HEK293T (cell line): ENCODE measurements around the gene TTC23L.

Experiments used
- FOXA1 ChIP-seq: fragments of 450-650 bp; IDR thresholded peaks from 2 replicates; pipeline ENCODE4 v1.6.1; 2016; ENCODE audit warnings: mild to moderate bottlenecking
- FOXK2 ChIP-seq: fragments of 450-650 bp; IDR thresholded peaks from 2 replicates; pipeline ENCODE4 v1.6.1; 2016; ENCODE audit warnings: mild to moderate bottlenecking
- FOXM1 ChIP-seq: fragments of 450-650 bp; IDR thresholded peaks from 2 replicates; pipeline ENCODE4 v1.6.1; 2017; ENCODE audit warnings: mild to moderate bottlenecking, borderline replicate concordance
- L3MBTL2 ChIP-seq: fragments of 450-650 bp; conservative IDR thresholded peaks from 2 replicates; pipeline ENCODE4 v1.6.1; 2016; ENCODE audit warnings: mild to moderate bottlenecking
- NFRKB ChIP-seq: fragments of 450-650 bp; IDR thresholded peaks from 2 replicates; pipeline ENCODE4 v1.6.1; 2016; ENCODE audit warnings: mild to moderate bottlenecking, moderate library complexity
- SP1 ChIP-seq: fragments of 450-650 bp; IDR thresholded peaks from 2 replicates; pipeline ENCODE4 v1.6.1; 2017
- SUZ12 ChIP-seq: fragments of 450-650 bp; IDR thresholded peaks from 2 replicates; pipeline ENCODE4 v1.6.1; 2016; ENCODE audit warnings: mild to moderate bottlenecking
- TARDBP ChIP-seq: fragments of 450-650 bp; IDR thresholded peaks from 2 replicates; pipeline ENCODE4 v1.6.1; 2016
- ZNF384 ChIP-seq: fragments of 450-650 bp; IDR thresholded peaks from 2 replicates; pipeline ENCODE4 v1.6.1; 2016
- TF ChIP-seq, protein P1 (sequence below): fragments of 450-650 bp; IDR thresholded peaks from 2 replicates; pipeline ENCODE4 v1.6.1; 2016

GRCh38 chr5:34848230-34848629 is 9.3 kb downstream of the TTC23L start:
- no peak for TF ChIP-seq FOXM1
- TF ChIP-seq TARDBP: no peak
- TF ChIP-seq SP1: no peak
- TF ChIP-seq NFRKB: no peak
- TF ChIP-seq, protein P1, sequence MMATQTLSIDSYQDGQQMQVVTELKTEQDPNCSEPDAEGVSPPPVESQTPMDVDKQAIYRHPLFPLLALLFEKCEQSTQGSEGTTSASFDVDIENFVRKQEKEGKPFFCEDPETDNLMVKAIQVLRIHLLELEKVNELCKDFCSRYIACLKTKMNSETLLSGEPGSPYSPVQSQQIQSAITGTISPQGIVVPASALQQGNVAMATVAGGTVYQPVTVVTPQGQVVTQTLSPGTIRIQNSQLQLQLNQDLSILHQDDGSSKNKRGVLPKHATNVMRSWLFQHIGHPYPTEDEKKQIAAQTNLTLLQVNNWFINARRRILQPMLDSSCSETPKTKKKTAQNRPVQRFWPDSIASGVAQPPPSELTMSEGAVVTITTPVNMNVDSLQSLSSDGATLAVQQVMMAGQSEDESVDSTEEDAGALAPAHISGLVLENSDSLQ: no peak
- TF ChIP-seq SUZ12: no peak
- TF ChIP-seq FOXA1: no peak
- TF ChIP-seq ZNF384: no peak
- no peak for TF ChIP-seq FOXK2
- TF ChIP-seq L3MBTL2: no peak
